HG03457 (cell line): ENCODE results near the gene DNMBP.

ENCODE experiments used
- ATAC-seq: cut with Tn5 transposase; IDR thresholded peaks from one replicate; pipeline ENCODE4 v1.9.1; 2021; ENCODE audit warnings: moderate number of reproducible peaks; ENCODE audit not compliant: unreplicated experiment

Gene DNMBP

GRCh38 chr10:100009793-100010676 is at the start of gene DNMBP:
Gene DNMBP (minus strand): TSS chr10:100009947. CDS start chr10:99972124, 37,823 bp downstream.
- ATAC-seq: peak; percentile 55

GRCh38 chr10:100057948-100058347 is 48.2 kb upstream of the DNMBP start:
- ATAC-seq: no peak

DNA sequence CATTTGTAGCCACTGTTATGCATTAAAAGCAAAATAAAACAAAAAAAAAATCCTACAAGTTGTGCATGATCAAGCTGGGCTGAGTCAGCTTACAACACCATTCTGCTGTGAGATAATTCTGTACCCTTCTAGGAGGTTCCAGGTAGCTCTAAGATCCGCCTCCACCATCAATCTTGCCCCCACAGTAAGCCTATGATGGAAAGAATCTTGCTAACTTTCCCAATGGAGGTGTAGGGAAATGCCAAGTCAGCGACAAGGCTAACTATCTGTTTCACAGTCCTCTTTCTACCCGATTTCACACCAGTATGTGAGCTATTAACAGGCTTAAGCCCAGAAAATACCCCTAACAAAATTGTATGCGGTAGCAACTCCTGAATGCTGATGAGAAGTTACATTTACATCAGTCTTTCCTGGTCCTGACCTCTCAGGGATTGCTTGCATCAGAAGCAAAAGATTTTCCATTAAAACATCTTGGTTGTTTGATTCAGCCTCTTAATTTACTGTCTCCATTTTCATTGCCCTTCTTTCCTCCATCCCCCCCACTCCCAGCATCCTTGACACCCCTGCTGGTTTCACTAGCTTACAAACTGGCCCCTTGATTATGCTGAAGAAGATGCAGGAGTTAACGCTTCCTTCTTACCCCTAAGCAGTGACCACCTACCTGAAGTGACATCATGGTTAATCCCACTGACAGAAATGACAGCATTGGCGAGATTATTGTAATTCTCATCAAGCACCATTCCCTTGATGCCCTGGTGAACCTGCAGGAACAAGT is 44.1 kb upstream of the DNMBP start:
- no peak for ATAC-seq

- no peak for ATAC-seq
Measured at GRCh38 chr10:100046021-100046486, 36.3 kb upstream of the DNMBP start.

DNA sequence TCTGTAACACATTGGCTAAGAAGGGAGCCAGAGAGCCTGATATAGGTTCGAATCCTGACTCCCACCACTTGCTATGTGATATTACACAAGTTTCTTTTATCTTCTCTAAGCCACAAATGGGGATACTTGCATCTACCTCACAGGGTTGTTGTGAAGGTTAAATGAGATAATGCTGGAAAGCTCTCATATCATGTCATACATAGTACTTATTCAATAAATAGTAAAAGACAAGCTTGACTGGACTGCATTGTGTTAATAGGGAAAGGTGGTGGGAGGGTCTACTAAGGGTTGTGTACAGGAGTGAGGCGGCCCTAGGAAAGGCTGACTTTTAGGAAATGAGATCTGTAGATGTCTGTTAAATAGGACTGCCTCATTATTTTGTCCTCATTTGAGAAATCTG is 35.8 kb upstream of the DNMBP start:
- no peak for ATAC-seq

DNA sequence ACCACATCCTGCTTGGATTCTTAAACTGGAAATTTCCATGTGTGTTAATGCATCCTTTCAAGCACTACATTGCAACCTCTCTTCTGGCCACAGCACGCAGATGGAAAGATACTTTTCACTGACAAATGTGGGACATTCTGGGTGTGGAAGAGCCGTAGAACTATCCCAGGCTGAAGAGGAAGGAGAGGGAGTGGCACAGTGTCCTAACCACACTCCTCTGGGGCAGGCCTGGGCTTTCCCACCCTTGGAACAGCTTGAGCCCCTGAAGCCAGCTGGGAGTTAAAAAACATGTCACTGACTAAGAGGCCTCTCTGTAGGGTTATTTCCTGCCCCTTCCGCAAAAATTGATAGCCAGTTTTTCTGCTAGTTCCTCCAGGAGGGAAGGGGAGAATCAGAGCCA is 34.0 kb upstream of the DNMBP start:
- ATAC-seq: no peak

GRCh38 chr10:100043344-100043743 is 33.6 kb upstream of the DNMBP start:
- ATAC-seq: no peak

DNA sequence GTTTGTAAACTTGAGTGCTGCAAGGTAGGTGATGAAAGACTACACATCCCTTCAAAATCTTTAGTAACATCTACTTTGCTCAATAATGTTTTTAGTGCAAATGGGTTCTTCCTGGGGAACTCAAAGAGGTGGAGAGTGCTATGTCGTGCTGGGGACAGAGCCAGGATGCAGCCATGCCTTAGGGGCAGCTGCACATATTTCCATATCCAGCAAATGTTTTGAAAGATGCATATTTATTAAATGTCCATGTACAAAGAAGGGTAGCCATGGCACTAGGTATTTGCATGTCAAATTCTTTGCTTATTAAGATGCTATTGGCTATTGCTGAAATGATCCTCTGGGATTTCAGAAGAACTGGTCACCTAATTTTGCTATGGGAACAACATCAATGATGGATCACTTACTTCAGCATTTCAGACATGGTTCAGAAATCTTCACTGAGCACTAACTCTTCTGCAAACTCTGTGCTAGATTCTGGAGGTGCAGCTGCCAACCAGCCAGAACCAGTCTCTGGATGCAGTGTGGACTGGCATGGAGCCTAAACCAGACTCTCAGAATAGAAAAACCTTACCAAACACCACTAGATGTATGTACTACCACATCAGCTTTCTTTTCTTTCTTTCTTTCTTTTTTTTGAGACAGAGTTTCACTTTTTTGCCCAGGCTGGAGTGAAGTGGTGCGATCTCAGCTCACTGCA is 31.7 kb upstream of the DNMBP start:
- no peak for ATAC-seq

DNA sequence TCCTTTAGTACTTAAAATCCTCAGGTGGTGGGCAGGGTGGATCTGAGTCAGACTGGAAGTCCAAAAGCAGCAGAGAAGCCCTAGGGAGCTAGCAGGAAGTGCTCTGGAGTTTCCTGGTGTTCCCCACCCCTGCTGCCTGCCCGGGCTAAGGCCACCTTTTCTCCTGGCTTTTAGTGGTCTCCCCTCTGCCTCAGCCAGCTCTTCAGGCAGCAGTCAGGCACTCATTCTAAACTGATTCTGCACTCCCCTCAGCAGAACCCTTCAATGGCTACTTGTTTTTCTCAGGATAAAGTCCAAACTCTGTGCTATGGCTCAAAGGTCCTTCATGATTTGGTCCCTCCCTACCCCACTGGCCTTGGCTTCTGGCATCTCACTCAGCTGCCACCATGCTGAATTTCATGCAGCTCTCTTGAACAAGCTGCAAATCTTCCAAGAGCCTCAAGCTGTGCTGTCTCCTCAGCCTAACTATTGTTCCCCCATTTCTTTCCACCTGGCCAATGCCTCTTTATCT is 28.9 kb upstream of the DNMBP start:
- no peak for ATAC-seq

DNA sequence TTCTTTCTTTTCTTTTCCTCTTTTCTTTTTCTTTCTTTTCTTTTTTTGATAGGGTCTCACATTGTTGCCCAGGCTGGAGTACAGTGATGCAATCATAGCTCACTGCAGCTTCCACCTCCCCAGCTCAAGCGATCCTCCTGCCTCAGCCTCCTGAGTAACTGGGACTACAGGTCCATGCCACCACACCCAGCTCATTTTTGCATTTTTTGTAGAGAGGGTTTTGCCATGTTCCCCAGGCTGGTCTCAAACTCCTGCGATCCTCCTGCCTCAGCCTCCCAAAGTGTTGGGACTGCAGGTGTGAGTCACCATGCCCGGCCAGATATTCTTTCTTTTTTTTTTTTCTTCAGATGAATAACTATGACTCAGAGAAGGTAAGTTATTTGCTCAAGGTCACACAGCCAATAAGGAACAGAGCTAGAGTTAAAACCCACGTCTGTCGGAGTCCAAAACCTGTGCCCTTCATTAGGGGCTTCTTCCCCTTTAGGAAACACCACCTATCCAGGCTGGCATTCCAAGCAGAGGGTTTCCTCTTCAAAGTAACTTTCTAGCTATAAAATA is 28.1 kb upstream of the DNMBP start:
- ATAC-seq: no peak

GRCh38 chr10:100036850-100037249 is 27.1 kb upstream of the DNMBP start:
- ATAC-seq: no peak

GRCh38 chr10:100033766-100034418 is 24.1 kb upstream of the DNMBP start:
- no peak for ATAC-seq

GRCh38 chr10:100027416-100027815 is 17.7 kb upstream of the DNMBP start:
- no peak for ATAC-seq

GRCh38 chr10:100025576-100025975 is 15.8 kb upstream of the DNMBP start:
- no peak for ATAC-seq

- no peak for ATAC-seq
Measured at GRCh38 chr10:100024748-100025147, 15.0 kb upstream of the DNMBP start.

- no peak for ATAC-seq
Measured at GRCh38 chr10:100022403-100022802, 12.7 kb upstream of the DNMBP start.

GRCh38 chr10:100021322-100021721 is 11.6 kb upstream of the DNMBP start:
- no peak for ATAC-seq

DNA sequence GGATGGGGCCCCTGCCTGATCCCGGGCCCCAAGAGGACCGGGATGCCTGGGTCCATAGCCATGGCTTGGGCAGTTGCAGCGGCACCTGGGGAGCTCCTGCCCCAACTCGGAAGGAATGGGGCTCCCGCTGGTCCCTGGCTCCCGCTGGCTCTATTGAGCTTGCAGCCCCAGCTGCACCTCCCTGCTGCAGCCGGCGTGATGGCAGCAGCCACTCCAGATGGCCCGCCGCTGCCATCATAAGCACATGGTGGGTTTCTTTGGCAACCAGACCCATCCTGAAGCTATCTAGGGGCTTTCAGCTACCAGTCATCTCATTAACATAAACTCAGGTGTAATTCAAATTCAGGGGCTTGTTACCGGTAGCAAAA is 11.1 kb upstream of the DNMBP start:
- ATAC-seq: no peak

- peak; percentile 73 for ATAC-seq
Measured at GRCh38 chr10:100020142-100020885, 10.6 kb upstream of the DNMBP start.

GRCh38 chr10:100019787-100020141 is 10.0 kb upstream of the DNMBP start:
- ATAC-seq: no peak
